ENCODE measurements around the gene ATP7A. TPM values are rescaled to one million over a fixed set of nuclear protein-coding genes. Genes with fewer than 3 reads are reported as not detected.
"Not testable (repeated sequence)": the region's sequence is repeated elsewhere in the genome, so short reads cannot be mapped to it uniquely, and the experiment has no call there.

The ATP7A gene
- total RNA-seq (10 to 100 TPM; 10.9 to 17.4 (median 17.0) TPM), polyA plus RNA-seq (1 to 10 TPM; 5.4 to 8.0 TPM), total RNA-seq (41.6 reads per million, percentile 67 among the genes with 10 or more reads in this experiment)

- Mint-ChIP-seq H3K36me3 (peaks cover 0 to 1% (median 0%) of the 10 kb centered on the region in 5 donors), H3K27ac (peak within 1 kb of the TSS; percentile 94 to 99 (median 98)), H3K4me1 (peaks cover 6 to 28% (median 16%) of the 10 kb centered on the region in 7 donors), H3K9me3 (no peaks in the 10 kb centered on the region), H3K27me3 (no peaks in the 10 kb centered on the region), H3K4me3 (peak within 1 kb of the TSS; percentile 91 to 100 (median 96))
- Histone ChIP-seq H3K27me3 (ENCODE audit: control insufficient read depth in 2 of 2, insufficient read depth in 2 of 2, low read length in 2 of 2) (no peaks in the 10 kb centered on the region), H3K9me3 (ENCODE audit: control insufficient read depth in 2 of 3, low read length in 3 of 3) (no peaks in the 10 kb centered on the region), H3K4me1 (ENCODE audit: control insufficient read depth in 2 of 2, insufficient read depth in 2 of 2, low read length in 2 of 2) (peaks cover 3 to 10% of the 10 kb centered on the region in 2 donors), H3K4me3 (ENCODE audit: low read length) (peak within 1 kb of the TSS; percentile 98), H3K36me3 (ENCODE audit: control insufficient read depth in 2 of 3, insufficient read depth in 3 of 3, low read length in 3 of 3) (peaks cover 0 to 5% (median 0%) of the 10 kb centered on the region in 3 experiments), H3K27ac (ENCODE audit: low read depth, low read length) (peak within 1 kb of the TSS; percentile 93)
- POLR2A ChIA-PET: interaction anchor here (0.8 to 6.6 kb wide), 7 partner anchors 10 to 195 kb away, joined by 3 to 62 read pairs (median 5); partner anchors contain the start of genes COX7B, MAGT1 and PGK1
- DNase-seq: peak; percentile 62 to 94 (median 88)
- intact Hi-C loops (cut with micrococcal nuclease): loop anchor here (1.0 to 10.0 kb wide), 18 partner anchors 11 to 1735 kb away; partner anchors contain the start of genes COX7B (in 2 of the 2), MAGT1 (in 2 of the 2), PGK1 (in 2 of the 2) and ATRX (in 1 of the 2)
- CTCF ChIA-PET: interaction anchor here (0.6 to 2.5 kb wide), 6 partner anchors 9 to 1539 kb away, joined by 3 to 15 read pairs (median 3); partner anchors contain the start of gene COX7B
- ATAC-seq: peak; percentile 97
These were observed at the start of gene ATP7A for GRCh38 chrX:77910108-77910840. Gene ATP7A, plus strand, starts transcription at chrX:77910693. Its CDS starts 60,949 bp downstream, at chrX:77971642.

- peaks cover 0 to 2% (median 0%) of the 10 kb centered on the region in 11 donors for H3K9me3 Mint-ChIP-seq
- POLR2A ChIA-PET: no interaction called here
These were observed 35.1 kb upstream of the ATP7A start for GRCh38 chrX:77875372-77875771.

GRCh38 chrX:77881418-77881817, 29.1 kb upstream of the ATP7A start:
- CTCF ChIA-PET; intact Hi-C loops (cut with micrococcal nuclease); H3K4me3 Mint-ChIP-seq; H3K4me1 ChIP-seq (ENCODE audit: control insufficient read depth in 2 of 2, insufficient read depth in 2 of 2, low read length in 2 of 2); H3K27ac ChIP-seq (ENCODE audit: low read depth, low read length); H3K27me3 ChIP-seq (ENCODE audit: control insufficient read depth in 2 of 2, insufficient read depth in 2 of 2, low read length in 2 of 2); DNase-seq; H3K27me3 Mint-ChIP-seq; H3K4me1 Mint-ChIP-seq; H3K4me3 ChIP-seq (ENCODE audit: low read length); ATAC-seq; POLR2A ChIA-PET; H3K27ac Mint-ChIP-seq; H3K9me3 Mint-ChIP-seq; H3K36me3 ChIP-seq (ENCODE audit: control insufficient read depth in 2 of 3, insufficient read depth in 3 of 3, low read length in 3 of 3); H3K9me3 ChIP-seq (ENCODE audit: control insufficient read depth in 2 of 3, low read length in 3 of 3): not testable (repeated sequence)
- peaks cover 0 to 20% (median 7%) of the 10 kb centered on the region in 5 donors for H3K36me3 Mint-ChIP-seq

More at GRCh38 chrX:77875372-77875771, 35.1 kb upstream of the ATP7A start:
- intact Hi-C loops (cut with micrococcal nuclease): no loop called here
- peaks cover 4 to 22% (median 18%) of the 10 kb centered on the region in 5 donors for H3K36me3 Mint-ChIP-seq
- Histone ChIP-seq H3K27me3 (ENCODE audit: control insufficient read depth in 2 of 2, insufficient read depth in 2 of 2, low read length in 2 of 2) (no peaks in the 10 kb centered on the region), H3K4me3 (ENCODE audit: low read length) (no peak overlapping the region), H3K9me3 (ENCODE audit: control insufficient read depth in 2 of 3, low read length in 3 of 3) (no peaks in the 10 kb centered on the region), H3K27ac (ENCODE audit: low read depth, low read length) (no peak overlapping the region), H3K4me1 (ENCODE audit: control insufficient read depth in 2 of 2, insufficient read depth in 2 of 2, low read length in 2 of 2) (no peaks in the 10 kb centered on the region), H3K36me3 (ENCODE audit: control insufficient read depth in 2 of 3, insufficient read depth in 3 of 3, low read length in 3 of 3) (peaks cover 0 to 3% (median 0%) of the 10 kb centered on the region in 3 experiments)
- CTCF ChIA-PET: no interaction called here
- DNase-seq: no peak
- no peak overlapping the region for H3K4me3 Mint-ChIP-seq
- no peaks in the 10 kb centered on the region for H3K27me3 Mint-ChIP-seq
- ATAC-seq: no peak
- peaks cover 4 to 14% (median 4%) of the 10 kb centered on the region in 7 donors for H3K4me1 Mint-ChIP-seq
- no peak overlapping the region for H3K27ac Mint-ChIP-seq

- Mint-ChIP-seq H3K9me3 (no peaks in the 10 kb centered on the region), H3K4me1 (peaks cover 7 to 43% (median 41%) of the 10 kb centered on the region in 7 donors), H3K27ac (peak overlapping the region in 2 of 9 donors; percentile 28 to 56), H3K27me3 (no peaks in the 10 kb centered on the region), H3K36me3 (peaks cover 3 to 15% (median 8%) of the 10 kb centered on the region in 5 donors), H3K4me3 (peak overlapping the region; percentile 10 to 96 (median 36))
- no peak overlapping the region for H3K4me3 ChIP-seq (ENCODE audit: low read length)
- no peak overlapping the region for H3K27ac ChIP-seq (ENCODE audit: low read depth, low read length)
- ChIA-PET POLR2A (interaction anchor here (1.4 kb wide), 1 partner anchor 18 kb away, joined by 3 read pairs; the partner anchor contains the start of gene ATP7A), CTCF (no interaction called here)
- H3K9me3 ChIP-seq (ENCODE audit: control insufficient read depth in 2 of 3, low read length in 3 of 3): no peaks in the 10 kb centered on the region
- H3K4me1 ChIP-seq (ENCODE audit: control insufficient read depth in 2 of 2, insufficient read depth in 2 of 2, low read length in 2 of 2): peaks cover 4 to 15% of the 10 kb centered on the region in 2 donors
- intact Hi-C loops (cut with micrococcal nuclease): loop anchor here (10.0 kb wide), 5 partner anchors 208 to 1472 kb away; partner anchors contain the start of gene ITM2A (in 1 of the 2)
- H3K27me3 ChIP-seq (ENCODE audit: control insufficient read depth in 2 of 2, insufficient read depth in 2 of 2, low read length in 2 of 2): no peaks in the 10 kb centered on the region
- ATAC-seq (no peak), DNase-seq (no peak)
- H3K36me3 ChIP-seq (ENCODE audit: control insufficient read depth in 2 of 3, insufficient read depth in 3 of 3, low read length in 3 of 3): no peaks in the 10 kb centered on the region
These were observed 17.6 kb upstream of the ATP7A start for GRCh38 chrX:77892887-77893286.

GRCh38 chrX:77893713-77894112, 16.8 kb upstream of the ATP7A start:
- Mint-ChIP-seq H3K4me3 (peak overlapping the region in 9 of 10 donors; percentile 17 to 99 (median 96)), H3K36me3 (peaks cover 3 to 15% (median 4%) of the 10 kb centered on the region in 5 donors), H3K27me3 (no peaks in the 10 kb centered on the region), H3K27ac (peak overlapping the region in 5 of 9 donors; percentile 53 to 99 (median 99)), H3K9me3 (no peaks in the 10 kb centered on the region), H3K4me1 (peaks cover 7 to 38% (median 37%) of the 10 kb centered on the region in 7 donors)
- peak overlapping the region; percentile 93 for H3K27ac ChIP-seq (ENCODE audit: low read depth, low read length)
- ChIA-PET POLR2A (interaction anchor here (1.4 kb wide), 1 partner anchor 17 kb away, joined by 3 read pairs; the partner anchor contains the start of gene ATP7A), CTCF (interaction anchor here (0.7 kb wide), 1 partner anchor 180 kb away, joined by 3 read pairs; no protein-coding TSS in a partner anchor)
- no peaks in the 10 kb centered on the region for H3K27me3 ChIP-seq (ENCODE audit: control insufficient read depth in 2 of 2, insufficient read depth in 2 of 2, low read length in 2 of 2)
- no peak for DNase-seq
- no peaks in the 10 kb centered on the region for H3K9me3 ChIP-seq (ENCODE audit: control insufficient read depth in 2 of 3, low read length in 3 of 3)
- H3K4me3 ChIP-seq (ENCODE audit: low read length): no peak overlapping the region
- ATAC-seq: no peak
- no peaks in the 10 kb centered on the region for H3K36me3 ChIP-seq (ENCODE audit: control insufficient read depth in 2 of 3, insufficient read depth in 3 of 3, low read length in 3 of 3)
- intact Hi-C loops (cut with micrococcal nuclease): loop anchor here (10.0 kb wide), 5 partner anchors 209 to 1471 kb away; partner anchors contain the start of gene ITM2A (in 1 of the 2)
- H3K4me1 ChIP-seq (ENCODE audit: control insufficient read depth in 2 of 2, insufficient read depth in 2 of 2, low read length in 2 of 2): peaks cover 4 to 15% of the 10 kb centered on the region in 2 donors
